Thymus (tissue), 11 donors: ENCODE results near the gene CAMKV. TPM values are rescaled to one million over a fixed set of nuclear protein-coding genes. Genes with fewer than 3 reads are reported as not detected.

Source experiments
- DNase-seq, 9 donors: peaks; one replicate each; pipeline ENCODE4 v3.0.0-alpha.2; 2013; ENCODE audit warnings: low spot score in 9 of 9, low read depth in 6 of 9, missing footprints in 1 of 9
- H3K27ac ChIP-seq, 2 donors: one replicate each; pipeline ENCODE4 v1.5.1; 2013; ENCODE audit warnings: control low read depth in 1 of 2, low read depth in 1 of 2, low read length in 1 of 2, mild to moderate bottlenecking in 1 of 2, moderate library complexity in 1 of 2
- H3K27me3 ChIP-seq, 2 donors: one replicate each; pipeline ENCODE4 v1.5.1; 2013; ENCODE audit warnings: low read length in 1 of 2; ENCODE audit not compliant: control insufficient read depth in 2 of 2, insufficient read depth in 1 of 2
- H3K36me3 ChIP-seq, 2 donors: one replicate each; pipeline ENCODE4 v1.5.1; 2013; ENCODE audit warnings: low read length in 1 of 2, mild to moderate bottlenecking in 1 of 2, moderate library complexity in 1 of 2; ENCODE audit not compliant: control insufficient read depth in 2 of 2, insufficient read depth in 2 of 2
- H3K4me1 ChIP-seq, 2 donors: one replicate each; pipeline ENCODE4 v1.5.1; 2013; ENCODE audit warnings: low read length in 2 of 2; ENCODE audit not compliant: control insufficient read depth in 2 of 2, insufficient read depth in 2 of 2
- H3K4me3 ChIP-seq, 2 donors: one replicate each; pipeline ENCODE4 v1.5.1; 2013; ENCODE audit warnings: low read length in 2 of 2, control low read depth in 1 of 2, mild to moderate bottlenecking in 1 of 2
- H3K9me3 ChIP-seq, 2 donors: one replicate each; pipeline ENCODE4 v1.5.1; 2013; ENCODE audit warnings: low read length in 1 of 2, mild to moderate bottlenecking in 1 of 2; ENCODE audit not compliant: control insufficient read depth in 2 of 2, insufficient read depth in 1 of 2
- WGBS: extraction: QIAGEN DNeasy Blood & Tissue Kit; methylation state at CpG from one replicate; pipeline ENCODE4 v1.1.7; 2013; 5-methylcytosine and 5-hydroxymethylcytosine counted together
- polyA plus RNA-seq: library from polyadenylated mRNA; stranded (reverse); fragments of 200-250 nt; gene quantifications from one replicate; pipeline ENCODE4 v1.2.3, GENCODE V29; 2013
- total RNA-seq: library from RNA; stranded (reverse); fragments of 120-200 nt; gene quantifications from one replicate; pipeline ENCODE4 v1.2.4, GENCODE V29; 2013
- donor health status: healthy.

CAMKV gene
- total and polyA plus RNA-seq, 2 donors: 0.14 to 0.23 TPM

GRCh38 chr3:49812916-49813496 is 56.7 kb downstream of the CAMKV start:
- Histone ChIP-seq H3K4me1 (peaks cover 2 to 36% of the 10 kb centered on the region in 2 donors), H3K9me3 (no peaks in the 10 kb centered on the region), H3K27ac (peak overlapping the region; percentile 76 to 86), H3K4me3 (peak overlapping the region; percentile 56 to 61), H3K36me3 (peaks cover 28 to 30% of the 10 kb centered on the region in 2 donors), H3K27me3 (no peaks in the 10 kb centered on the region)
- no peak for DNase-seq
- 54% methylated on average over 9 of the region's 9 CpGs for WGBS

Other genes starting within 250 kb of the CAMKV start
- gene APEH, start 195.6 kb downstream of the CAMKV start, total RNA-seq: 90.5 TPM
- 45.8 TPM for gene APEH, start 195.6 kb downstream of the CAMKV start, polyA plus RNA-seq
- 7.0 TPM for gene MST1, start 180.4 kb downstream of the CAMKV start, total RNA-seq
- gene MST1, start 180.4 kb downstream of the CAMKV start, polyA plus RNA-seq: 90.3 TPM
- gene RNF123, start 180.3 kb downstream of the CAMKV start, total RNA-seq: 12.3 TPM
- 23.7 TPM for gene RNF123, start 180.3 kb downstream of the CAMKV start, polyA plus RNA-seq
- gene AMIGO3, start 150.2 kb downstream of the CAMKV start, total RNA-seq: 0.19 TPM
- gene AMIGO3, start 150.2 kb downstream of the CAMKV start, polyA plus RNA-seq: 2.0 TPM
- 17.0 TPM for gene GMPPB, start 146.0 kb downstream of the CAMKV start, total RNA-seq
- gene GMPPB, start 146.0 kb downstream of the CAMKV start, polyA plus RNA-seq: 13.2 TPM
- 12.2 TPM for gene IP6K1, start 83.4 kb downstream of the CAMKV start, total RNA-seq
- gene IP6K1, start 83.4 kb downstream of the CAMKV start, polyA plus RNA-seq: 17.2 TPM
- not detected for gene CDHR4, start 70.0 kb downstream of the CAMKV start, total RNA-seq
- 0.18 TPM for gene CDHR4, start 70.0 kb downstream of the CAMKV start, polyA plus RNA-seq
- 4.2 TPM for gene INKA1, start 66.6 kb downstream of the CAMKV start, total RNA-seq
- gene INKA1, start 66.6 kb downstream of the CAMKV start, polyA plus RNA-seq: 5.2 TPM
- 56.8 TPM for gene UBA7, start 56.0 kb downstream of the CAMKV start, total RNA-seq
- gene UBA7, start 56.0 kb downstream of the CAMKV start, polyA plus RNA-seq: 85.7 TPM
- gene TRAIP, start 13.3 kb downstream of the CAMKV start, total RNA-seq: 8.2 TPM
- gene TRAIP, start 13.3 kb downstream of the CAMKV start, polyA plus RNA-seq: 2.4 TPM
- gene MST1R, start 34.0 kb upstream of the CAMKV start, total RNA-seq: 8.9 TPM
- gene MST1R, start 34.0 kb upstream of the CAMKV start, polyA plus RNA-seq: 25.3 TPM
- gene MON1A, start 59.9 kb upstream of the CAMKV start, total RNA-seq: 5.9 TPM
- gene MON1A, start 59.9 kb upstream of the CAMKV start, polyA plus RNA-seq: 6.9 TPM
- 59.4 TPM for gene RBM6, start 70.2 kb upstream of the CAMKV start, total RNA-seq
- 343 TPM for gene RBM6, start 70.2 kb upstream of the CAMKV start, polyA plus RNA-seq
- 142 TPM for gene RBM5, start 219.0 kb upstream of the CAMKV start, total RNA-seq
- 219 TPM for gene RBM5, start 219.0 kb upstream of the CAMKV start, polyA plus RNA-seq